Muscle layer of colon (tissue), 2 donors: ENCODE results near the gene CACNA1C.
"Not testable (repeated sequence)": the region's sequence is repeated elsewhere in the genome, so short reads cannot be mapped to it uniquely, and the experiment has no call there.

Experiments used
- H3K27ac ChIP-seq: one replicate; pipeline ENCODE4 v1.7.0; 2013; ENCODE audit warnings: low read depth, mild to moderate bottlenecking, low read length, moderate library complexity
- H3K27me3 ChIP-seq, 2 donors: one replicate each; pipeline ENCODE4 v1.7.0; 2013; ENCODE audit warnings: low read length in 2 of 2, mild to moderate bottlenecking in 2 of 2; ENCODE audit not compliant: insufficient read depth in 2 of 2, control insufficient read depth in 1 of 2
- H3K36me3 ChIP-seq: one replicate; pipeline ENCODE4 v1.7.0; 2013; ENCODE audit warnings: mild to moderate bottlenecking, low read length; ENCODE audit not compliant: insufficient read depth
- H3K4me1 ChIP-seq: one replicate; pipeline ENCODE4 v1.7.0; 2013; ENCODE audit warnings: mild to moderate bottlenecking, low read length; ENCODE audit not compliant: insufficient read depth
- H3K4me3 ChIP-seq, 2 donors: one replicate each; pipeline ENCODE4 v1.7.0; 2013; ENCODE audit warnings: low read length in 2 of 2, low read depth in 1 of 2, mild to moderate bottlenecking in 1 of 2, moderate library complexity in 1 of 2
- H3K9ac ChIP-seq: one replicate; pipeline ENCODE4 v1.7.0; 2013; ENCODE audit warnings: low read length
- H3K9me3 ChIP-seq: one replicate; pipeline ENCODE4 v1.7.0; 2013; ENCODE audit warnings: mild to moderate bottlenecking, low read length
- donor health status: abdominal sarcoma.
- donor health status: Adenocarcinoma of cecum.

Gene CACNA1C

DNA sequence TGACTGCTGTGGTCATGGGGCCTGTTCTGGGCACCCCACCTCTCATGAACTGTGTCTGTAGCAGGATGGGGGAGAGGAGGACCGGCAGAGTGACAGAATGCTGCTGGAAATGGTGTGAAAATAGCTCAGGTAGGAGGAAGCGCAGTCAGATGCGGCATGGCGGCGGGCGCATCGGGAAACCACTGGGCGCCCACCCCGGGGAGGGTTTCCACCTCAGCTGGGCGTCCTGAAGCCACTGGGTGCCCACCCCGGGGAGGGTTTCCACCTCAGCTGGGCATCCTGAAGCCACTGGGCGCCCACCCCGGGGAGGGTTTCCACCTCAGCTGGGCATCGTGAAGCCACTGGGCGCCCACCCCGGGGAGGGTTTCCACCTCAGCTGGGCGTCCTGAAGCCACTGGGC is 52.6 kb downstream of the CACNA1C start:
- not testable (repeated sequence) for H3K36me3 ChIP-seq, H3K4me3 ChIP-seq, H3K27me3 ChIP-seq, H3K9ac ChIP-seq, H3K9me3 ChIP-seq, H3K27ac ChIP-seq
- peaks cover 45% of the 10 kb centered on the region for H3K4me1 ChIP-seq

DNA sequence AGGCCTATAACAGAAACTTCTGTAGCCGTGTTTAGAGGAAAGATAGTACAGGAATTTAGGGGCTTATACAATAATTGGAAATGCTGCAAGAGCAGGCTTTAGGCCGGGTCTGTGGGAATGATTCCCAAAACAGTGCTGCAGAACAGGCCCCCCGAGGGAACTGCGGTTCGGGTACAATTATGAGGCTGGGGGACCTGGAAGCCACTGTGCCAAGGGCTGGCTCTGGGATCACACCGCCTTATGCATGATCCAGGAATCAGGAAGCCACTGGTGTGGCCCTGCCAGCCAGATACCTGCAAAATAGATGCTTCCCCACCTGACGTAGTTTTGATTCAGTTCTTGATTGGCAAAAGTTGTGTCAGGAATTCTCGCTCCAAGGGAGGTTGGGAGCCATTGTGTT is 55.4 kb downstream of the CACNA1C start:
- H3K4me1 ChIP-seq = peaks cover 59% of the 10 kb centered on the region
- no peak overlapping the region for H3K9ac ChIP-seq
- H3K36me3 ChIP-seq = no peaks in the 10 kb centered on the region
- H3K4me3 ChIP-seq = no peak overlapping the region
- H3K27ac ChIP-seq = no peak overlapping the region
- H3K9me3 ChIP-seq = no peaks in the 10 kb centered on the region
- H3K27me3 ChIP-seq = no peaks in the 10 kb centered on the region

DNA sequence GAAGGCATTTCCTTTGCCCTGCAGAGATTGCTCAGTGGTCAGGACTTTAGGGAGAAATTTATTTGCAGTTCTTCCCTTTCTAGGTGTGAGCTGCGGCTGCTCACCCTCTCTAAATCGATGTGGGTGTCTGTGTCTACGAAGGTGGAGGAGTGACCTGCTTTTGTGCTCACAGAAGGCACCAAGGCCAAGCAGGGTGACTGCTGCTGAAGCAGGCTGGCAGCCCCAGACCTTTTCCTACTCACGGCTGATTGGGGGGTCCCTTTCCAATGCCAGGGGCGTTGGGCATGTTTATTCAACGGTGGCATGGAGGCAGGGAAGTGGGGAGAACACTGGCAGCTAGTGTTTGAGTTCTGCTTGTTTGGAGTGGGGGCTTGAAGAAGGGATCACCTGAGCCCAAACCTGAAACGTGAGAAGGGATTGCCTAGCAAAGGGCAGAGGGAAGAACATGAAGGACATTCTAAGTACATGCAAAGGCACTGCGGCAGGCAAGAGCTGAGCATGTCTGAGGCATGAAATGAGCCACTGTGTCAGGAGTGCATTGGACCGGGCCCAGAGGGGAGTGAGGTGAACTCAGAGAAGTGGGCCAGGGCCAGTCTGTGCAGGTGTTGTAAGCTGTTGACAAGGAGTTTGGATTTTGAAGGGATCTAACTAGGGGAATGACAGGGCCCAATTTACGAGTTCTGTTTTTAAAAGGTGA is 56.3 kb downstream of the CACNA1C start:
- H3K9me3 ChIP-seq = no peaks in the 10 kb centered on the region
- H3K4me3 ChIP-seq = no peak overlapping the region
- H3K27me3 ChIP-seq = no peaks in the 10 kb centered on the region
- no peaks in the 10 kb centered on the region for H3K36me3 ChIP-seq
- peak overlapping the region; percentile 2 for H3K27ac ChIP-seq
- peaks cover 62% of the 10 kb centered on the region for H3K4me1 ChIP-seq
- no peak overlapping the region for H3K9ac ChIP-seq

DNA sequence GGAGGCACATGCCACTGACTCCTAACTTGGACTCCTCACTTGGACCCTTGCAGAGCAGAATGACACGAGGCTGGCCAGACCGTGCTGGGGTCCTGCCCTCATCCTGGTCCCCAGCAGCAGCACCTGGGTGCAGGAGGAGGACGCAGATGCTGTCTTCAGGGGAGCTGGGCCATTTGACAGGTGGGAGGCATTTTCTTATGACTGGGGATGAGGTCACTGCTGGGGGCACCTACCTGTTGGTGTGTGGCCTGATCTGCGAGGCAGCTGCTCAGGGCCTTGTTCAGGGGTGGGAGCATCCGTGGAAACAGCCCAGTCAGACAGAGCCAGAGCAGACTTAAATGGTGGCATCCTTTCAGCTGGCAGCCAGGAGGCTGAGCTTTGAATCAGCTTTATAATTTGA is 57.3 kb downstream of the CACNA1C start:
- no peaks in the 10 kb centered on the region for H3K36me3 ChIP-seq
- no peaks in the 10 kb centered on the region for H3K27me3 ChIP-seq
- no peaks in the 10 kb centered on the region for H3K9me3 ChIP-seq
- no peak overlapping the region for H3K4me3 ChIP-seq
- no peak overlapping the region for H3K9ac ChIP-seq
- peaks cover 58% of the 10 kb centered on the region for H3K4me1 ChIP-seq
- peak overlapping the region; percentile 3 for H3K27ac ChIP-seq

DNA sequence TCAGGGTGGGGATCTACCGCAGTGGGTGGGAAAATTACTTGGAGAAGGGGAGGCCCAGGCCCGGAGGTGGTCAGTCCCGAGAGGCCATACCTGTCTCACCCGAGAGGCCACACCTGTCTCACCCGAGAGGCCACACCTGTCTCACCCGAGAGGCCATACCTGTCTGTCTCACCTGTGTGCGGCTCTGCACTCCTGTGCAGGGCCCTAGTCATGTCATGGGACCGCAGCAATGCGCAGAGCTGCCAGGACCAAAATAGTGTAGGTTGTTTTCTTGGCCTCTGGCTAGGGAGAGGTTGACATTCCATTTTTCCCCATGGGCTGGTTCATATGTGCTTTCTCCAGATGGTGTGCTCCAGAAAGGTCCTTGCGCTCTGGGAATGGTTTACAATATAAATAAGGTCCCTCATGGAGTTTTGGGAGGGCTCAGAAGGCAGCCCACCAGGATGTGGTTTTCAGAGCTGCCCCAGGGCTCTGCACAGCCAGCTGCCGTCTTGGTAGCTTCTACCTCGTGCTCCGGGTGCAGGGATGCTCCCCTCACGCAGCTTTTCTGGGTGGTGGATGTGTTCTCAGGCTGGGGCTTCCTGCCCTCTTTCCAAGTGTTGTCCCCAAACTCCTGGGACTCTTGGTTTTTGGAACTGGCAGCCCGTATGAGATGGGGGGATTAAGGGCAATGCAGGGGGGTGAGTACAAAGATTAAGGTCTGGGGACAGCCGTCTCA is 58.2 kb downstream of the CACNA1C start:
- Histone ChIP-seq H3K36me3 (peaks cover 7% of the 10 kb centered on the region), H3K4me1 (peaks cover 58% of the 10 kb centered on the region), H3K9me3 (no peaks in the 10 kb centered on the region), H3K9ac (no peak overlapping the region), H3K27ac (peak overlapping the region; percentile 29), H3K4me3 (no peak overlapping the region), H3K27me3 (no peaks in the 10 kb centered on the region)

DNA sequence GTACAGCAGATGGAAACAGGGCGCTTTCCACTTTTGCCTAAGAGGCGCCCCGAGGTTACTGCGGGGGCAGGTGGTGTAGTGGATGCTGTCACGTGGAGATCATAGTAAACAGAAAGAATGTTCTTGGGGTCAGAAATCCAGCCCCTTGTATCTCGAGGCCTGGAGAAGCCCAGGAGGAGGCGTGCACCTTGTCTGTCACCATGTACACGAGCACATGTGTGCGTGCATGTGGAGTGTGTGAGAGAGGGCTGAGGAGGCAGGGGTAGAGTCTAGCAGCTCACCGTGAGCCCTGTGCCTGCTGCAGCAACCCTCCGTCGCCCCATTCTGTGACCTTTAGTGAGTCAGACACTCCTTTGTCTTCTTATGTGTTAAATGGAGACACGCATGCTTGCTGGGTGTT is 59.0 kb downstream of the CACNA1C start:
- no peak overlapping the region for H3K9ac ChIP-seq
- no peak overlapping the region for H3K4me3 ChIP-seq
- H3K27ac ChIP-seq = peak overlapping the region; percentile 37
- H3K27me3 ChIP-seq = no peaks in the 10 kb centered on the region
- H3K4me1 ChIP-seq = peaks cover 60% of the 10 kb centered on the region
- H3K9me3 ChIP-seq = no peaks in the 10 kb centered on the region
- H3K36me3 ChIP-seq = peaks cover 13% of the 10 kb centered on the region

DNA sequence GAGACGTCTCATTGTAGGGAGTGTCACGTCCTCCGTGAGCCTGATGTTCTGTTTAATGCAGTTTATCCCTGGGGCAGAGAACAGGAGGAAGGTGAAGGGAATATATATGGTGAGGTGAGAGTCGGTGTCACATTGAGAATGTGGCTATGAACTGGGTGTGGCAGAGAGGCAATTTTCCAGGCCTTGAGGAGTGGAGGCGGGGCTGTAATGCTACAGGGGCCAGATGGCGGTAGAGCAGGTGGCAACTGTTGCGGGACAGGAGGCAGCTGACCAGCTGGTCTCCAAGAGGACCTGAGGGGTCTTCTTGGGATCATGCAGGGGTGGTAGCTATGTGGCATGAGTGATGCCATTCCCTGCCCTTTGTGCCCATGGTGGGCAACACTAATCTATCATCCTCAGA is 59.6 kb downstream of the CACNA1C start:
- peak overlapping the region; percentile 37 for H3K27ac ChIP-seq
- no peaks in the 10 kb centered on the region for H3K27me3 ChIP-seq
- no peaks in the 10 kb centered on the region for H3K9me3 ChIP-seq
- peaks cover 16% of the 10 kb centered on the region for H3K36me3 ChIP-seq
- no peak overlapping the region for H3K4me3 ChIP-seq
- H3K4me1 ChIP-seq = peaks cover 63% of the 10 kb centered on the region
- H3K9ac ChIP-seq = no peak overlapping the region

DNA sequence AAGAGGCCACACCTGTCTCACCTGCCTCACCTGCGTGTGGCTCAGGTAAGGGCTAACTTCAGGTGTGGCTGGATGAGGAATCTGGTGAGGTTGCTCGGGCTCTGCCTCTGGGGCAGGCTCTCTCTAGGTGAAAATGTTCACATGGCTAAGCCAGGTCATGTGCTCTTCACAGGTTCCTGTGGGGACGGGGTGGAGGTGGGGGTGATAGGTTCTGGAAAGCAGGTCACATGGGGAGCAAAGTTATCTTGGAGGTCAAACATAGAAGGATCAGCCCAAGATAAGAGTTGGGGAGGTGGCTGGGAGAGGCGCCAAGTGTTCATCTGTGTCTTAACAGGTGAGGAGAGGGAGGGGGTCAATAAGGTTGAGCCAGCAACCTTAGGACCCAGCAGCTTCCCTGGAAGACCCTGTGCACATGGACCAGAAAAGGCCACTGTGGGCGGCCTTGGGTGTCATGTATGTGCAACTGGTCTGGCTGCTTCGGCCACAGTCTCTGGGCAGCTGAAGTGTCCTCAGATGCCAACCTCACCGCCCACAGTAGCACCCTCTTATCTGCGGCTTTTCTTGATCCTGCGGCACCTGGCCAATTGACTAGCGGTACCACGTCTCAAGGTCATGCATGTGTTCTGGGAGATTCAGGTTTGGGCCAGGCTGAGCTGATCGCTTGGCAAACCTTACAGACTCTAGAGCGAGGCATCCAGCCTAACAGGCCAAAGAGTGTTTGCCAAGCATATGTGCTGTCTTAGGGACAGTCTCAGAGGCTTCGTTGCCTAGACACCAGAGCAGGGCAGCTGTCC is 60.5 kb downstream of the CACNA1C start:
- Histone ChIP-seq H3K27me3 (no peaks in the 10 kb centered on the region), H3K36me3 (peaks cover 19% of the 10 kb centered on the region), H3K9ac (no peak overlapping the region), H3K27ac (no peak overlapping the region), H3K4me1 (peaks cover 63% of the 10 kb centered on the region), H3K9me3 (no peaks in the 10 kb centered on the region), H3K4me3 (no peak overlapping the region)

DNA sequence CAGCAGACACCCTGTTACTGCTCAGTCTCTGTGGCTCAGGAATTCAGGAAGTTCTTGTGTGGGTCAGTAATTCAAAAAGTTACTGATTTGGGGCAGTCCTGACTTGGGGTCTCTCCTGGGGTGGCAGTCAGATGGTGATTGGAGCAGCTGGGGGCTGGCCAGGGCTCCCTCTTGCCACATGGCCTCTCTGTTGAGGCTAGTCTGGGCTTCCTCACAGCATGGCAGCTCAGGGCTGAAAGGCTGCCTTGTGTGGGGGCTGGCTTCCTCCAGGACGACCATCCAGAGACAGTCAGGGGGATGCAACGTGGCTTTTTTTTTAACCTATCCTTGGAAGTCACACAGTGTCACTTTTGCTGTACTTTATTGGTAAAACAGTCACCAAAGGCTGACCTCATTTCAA is 61.3 kb downstream of the CACNA1C start:
- H3K4me3 ChIP-seq = no peak overlapping the region
- no peaks in the 10 kb centered on the region for H3K27me3 ChIP-seq
- no peak overlapping the region for H3K27ac ChIP-seq
- no peak overlapping the region for H3K9ac ChIP-seq
- H3K9me3 ChIP-seq = no peaks in the 10 kb centered on the region
- H3K4me1 ChIP-seq = peaks cover 65% of the 10 kb centered on the region
- peaks cover 19% of the 10 kb centered on the region for H3K36me3 ChIP-seq

DNA sequence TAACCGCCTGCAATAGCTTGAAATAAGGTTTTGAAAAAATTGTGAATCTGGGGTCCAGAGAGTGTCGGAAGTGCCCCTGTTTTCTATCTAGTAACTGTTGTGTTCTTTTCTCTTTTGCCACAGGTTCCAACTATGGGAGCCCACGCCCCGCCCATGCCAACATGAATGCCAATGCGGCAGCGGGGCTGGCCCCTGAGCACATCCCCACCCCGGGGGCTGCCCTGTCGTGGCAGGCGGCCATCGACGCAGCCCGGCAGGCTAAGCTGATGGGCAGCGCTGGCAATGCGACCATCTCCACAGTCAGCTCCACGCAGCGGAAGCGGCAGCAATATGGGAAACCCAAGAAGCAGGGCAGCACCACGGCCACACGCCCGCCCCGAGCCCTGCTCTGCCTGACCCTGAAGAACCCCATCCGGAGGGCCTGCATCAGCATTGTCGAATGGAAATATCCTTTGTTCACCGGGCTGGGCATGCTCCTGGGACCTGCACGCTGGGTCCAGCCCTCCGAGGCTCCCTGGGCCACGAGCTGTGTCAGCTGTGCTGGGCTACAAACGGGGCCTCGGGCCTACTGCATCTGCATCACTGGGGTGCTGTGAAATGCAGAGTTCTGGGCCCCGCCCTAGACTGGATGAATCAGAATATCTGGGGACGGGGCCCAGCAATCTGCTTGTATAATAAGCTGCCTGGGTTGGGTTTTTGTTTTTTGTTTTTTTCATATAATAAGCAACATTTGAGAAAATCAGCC is 62.5 kb downstream of the CACNA1C start:
- Histone ChIP-seq H3K27ac (no peak overlapping the region), H3K36me3 (peaks cover 19% of the 10 kb centered on the region), H3K27me3 (no peaks in the 10 kb centered on the region), H3K9me3 (no peaks in the 10 kb centered on the region), H3K4me3 (no peak overlapping the region), H3K4me1 (peaks cover 65% of the 10 kb centered on the region), H3K9ac (no peak overlapping the region)

DNA sequence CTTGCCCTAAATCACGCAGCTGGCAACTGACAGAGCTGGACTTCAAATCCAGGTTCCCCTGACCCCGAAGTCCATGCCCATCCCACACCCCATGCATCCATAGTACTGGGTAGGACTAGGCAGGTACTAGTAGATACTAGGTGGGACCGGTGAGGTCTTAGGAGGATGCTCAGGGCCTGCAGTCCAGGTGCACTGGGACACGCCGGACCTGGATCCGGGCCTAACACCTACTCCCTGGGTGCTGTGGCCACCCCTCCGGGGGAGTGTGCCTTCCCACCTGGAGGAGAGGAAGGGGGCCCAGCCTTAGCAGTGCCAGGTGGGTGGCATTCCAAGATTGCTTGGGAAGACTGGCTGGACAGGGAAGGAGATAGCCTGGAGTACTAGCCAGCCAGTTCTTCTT is 64.8 kb downstream of the CACNA1C start:
- Histone ChIP-seq H3K27me3 (no peaks in the 10 kb centered on the region), H3K4me3 (no peak overlapping the region), H3K9ac (no peak overlapping the region), H3K36me3 (peaks cover 26% of the 10 kb centered on the region), H3K9me3 (no peaks in the 10 kb centered on the region), H3K27ac (peak overlapping the region; percentile 55), H3K4me1 (peaks cover 59% of the 10 kb centered on the region)
